Measurements from ENCODE around the gene LENG1.

The LENG1 gene

DNA sequence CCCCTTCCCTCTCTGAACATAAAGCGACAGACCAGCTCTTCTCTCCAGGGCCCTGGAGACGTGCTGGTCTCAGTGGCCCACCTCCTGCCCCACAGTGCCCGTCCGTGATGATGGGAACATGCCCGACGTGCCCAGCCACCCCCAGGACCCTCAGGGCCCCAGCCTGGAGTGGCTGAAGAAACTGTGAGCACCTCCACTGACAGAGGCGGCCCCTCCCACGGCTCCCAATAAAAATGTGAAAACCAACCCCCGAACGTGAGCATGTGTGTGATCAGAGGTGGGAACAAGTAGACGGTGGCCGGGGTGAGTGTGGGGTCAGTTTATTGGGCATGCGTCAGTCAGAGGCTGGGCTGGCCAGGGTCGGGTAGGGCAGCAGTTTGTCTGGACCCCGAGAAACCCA, 52.8 kb downstream of the LENG1 start:
- DNase-seq, result no peak

DNA sequence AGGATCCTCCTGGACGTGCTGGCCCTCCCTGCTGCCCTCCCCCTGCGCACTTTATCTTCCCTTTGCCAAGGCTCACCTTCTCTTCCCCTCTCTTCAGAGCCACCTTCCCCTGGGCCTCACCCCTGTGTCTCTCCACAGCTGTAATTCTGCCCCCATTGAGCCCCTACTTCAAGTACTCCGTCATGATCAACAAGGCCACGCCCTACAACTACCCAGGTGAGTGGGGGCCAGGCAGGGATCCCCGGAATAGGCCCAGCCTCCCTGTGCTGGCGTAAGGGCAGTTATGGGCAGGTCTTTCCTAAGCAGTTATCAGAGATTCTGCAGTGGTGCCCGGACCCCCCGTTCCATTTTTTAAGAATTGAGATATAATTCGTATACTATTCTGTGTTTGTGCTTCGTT, 53.7 kb downstream of the LENG1 start:
- DNase-seq, result no peak

Data from NCI-H446 treated with DMSO at 0.1 percent for 48 hours (cell line).